Measurements from ENCODE around the gene RNU11. TPM values are rescaled to one million over a fixed set of nuclear protein-coding genes. Genes with fewer than 3 reads are reported as not detected.

Gene RNU11
- total and polyA plus RNA-seq, 2 experiments from 2014 or later: not detected

- no peak overlapping the region for H3K27ac ChIP-seq (ENCODE audit: low read depth)
Observed at GRCh38 chr1:28631713-28632112, 16.7 kb upstream of the RNU11 start.

More at GRCh38 chr1:28631713-28632112, 16.7 kb upstream of the RNU11 start:
- no peaks in the 10 kb centered on the region for H3K4me1 ChIP-seq (ENCODE audit: insufficient read depth)
- no peaks in the 10 kb centered on the region for H4K20me1 ChIP-seq (replicated peaks; ENCODE audit: insufficient read depth)
- H3K27me3 ChIP-seq (ENCODE audit: insufficient read depth): no peaks in the 10 kb centered on the region
- ATAC-seq (no peak), DNase-seq (ENCODE audit: low spot score) (no peak)
- H3K9me2 ChIP-seq (ENCODE audit: insufficient read depth): no peaks in the 10 kb centered on the region
- no peak overlapping the region for H3K4me2 ChIP-seq
- TF ChIP-seq EZH2phosphoT487 (IDR thresholded peaks at IDR 0.05; ENCODE audit: unreplicated experiment) (no peak), ZNF114 (CRISPR knock-in tag; IDR thresholded peaks at IDR 0.05) (no peak)
- TF ChIP-seq, protein P1, sequence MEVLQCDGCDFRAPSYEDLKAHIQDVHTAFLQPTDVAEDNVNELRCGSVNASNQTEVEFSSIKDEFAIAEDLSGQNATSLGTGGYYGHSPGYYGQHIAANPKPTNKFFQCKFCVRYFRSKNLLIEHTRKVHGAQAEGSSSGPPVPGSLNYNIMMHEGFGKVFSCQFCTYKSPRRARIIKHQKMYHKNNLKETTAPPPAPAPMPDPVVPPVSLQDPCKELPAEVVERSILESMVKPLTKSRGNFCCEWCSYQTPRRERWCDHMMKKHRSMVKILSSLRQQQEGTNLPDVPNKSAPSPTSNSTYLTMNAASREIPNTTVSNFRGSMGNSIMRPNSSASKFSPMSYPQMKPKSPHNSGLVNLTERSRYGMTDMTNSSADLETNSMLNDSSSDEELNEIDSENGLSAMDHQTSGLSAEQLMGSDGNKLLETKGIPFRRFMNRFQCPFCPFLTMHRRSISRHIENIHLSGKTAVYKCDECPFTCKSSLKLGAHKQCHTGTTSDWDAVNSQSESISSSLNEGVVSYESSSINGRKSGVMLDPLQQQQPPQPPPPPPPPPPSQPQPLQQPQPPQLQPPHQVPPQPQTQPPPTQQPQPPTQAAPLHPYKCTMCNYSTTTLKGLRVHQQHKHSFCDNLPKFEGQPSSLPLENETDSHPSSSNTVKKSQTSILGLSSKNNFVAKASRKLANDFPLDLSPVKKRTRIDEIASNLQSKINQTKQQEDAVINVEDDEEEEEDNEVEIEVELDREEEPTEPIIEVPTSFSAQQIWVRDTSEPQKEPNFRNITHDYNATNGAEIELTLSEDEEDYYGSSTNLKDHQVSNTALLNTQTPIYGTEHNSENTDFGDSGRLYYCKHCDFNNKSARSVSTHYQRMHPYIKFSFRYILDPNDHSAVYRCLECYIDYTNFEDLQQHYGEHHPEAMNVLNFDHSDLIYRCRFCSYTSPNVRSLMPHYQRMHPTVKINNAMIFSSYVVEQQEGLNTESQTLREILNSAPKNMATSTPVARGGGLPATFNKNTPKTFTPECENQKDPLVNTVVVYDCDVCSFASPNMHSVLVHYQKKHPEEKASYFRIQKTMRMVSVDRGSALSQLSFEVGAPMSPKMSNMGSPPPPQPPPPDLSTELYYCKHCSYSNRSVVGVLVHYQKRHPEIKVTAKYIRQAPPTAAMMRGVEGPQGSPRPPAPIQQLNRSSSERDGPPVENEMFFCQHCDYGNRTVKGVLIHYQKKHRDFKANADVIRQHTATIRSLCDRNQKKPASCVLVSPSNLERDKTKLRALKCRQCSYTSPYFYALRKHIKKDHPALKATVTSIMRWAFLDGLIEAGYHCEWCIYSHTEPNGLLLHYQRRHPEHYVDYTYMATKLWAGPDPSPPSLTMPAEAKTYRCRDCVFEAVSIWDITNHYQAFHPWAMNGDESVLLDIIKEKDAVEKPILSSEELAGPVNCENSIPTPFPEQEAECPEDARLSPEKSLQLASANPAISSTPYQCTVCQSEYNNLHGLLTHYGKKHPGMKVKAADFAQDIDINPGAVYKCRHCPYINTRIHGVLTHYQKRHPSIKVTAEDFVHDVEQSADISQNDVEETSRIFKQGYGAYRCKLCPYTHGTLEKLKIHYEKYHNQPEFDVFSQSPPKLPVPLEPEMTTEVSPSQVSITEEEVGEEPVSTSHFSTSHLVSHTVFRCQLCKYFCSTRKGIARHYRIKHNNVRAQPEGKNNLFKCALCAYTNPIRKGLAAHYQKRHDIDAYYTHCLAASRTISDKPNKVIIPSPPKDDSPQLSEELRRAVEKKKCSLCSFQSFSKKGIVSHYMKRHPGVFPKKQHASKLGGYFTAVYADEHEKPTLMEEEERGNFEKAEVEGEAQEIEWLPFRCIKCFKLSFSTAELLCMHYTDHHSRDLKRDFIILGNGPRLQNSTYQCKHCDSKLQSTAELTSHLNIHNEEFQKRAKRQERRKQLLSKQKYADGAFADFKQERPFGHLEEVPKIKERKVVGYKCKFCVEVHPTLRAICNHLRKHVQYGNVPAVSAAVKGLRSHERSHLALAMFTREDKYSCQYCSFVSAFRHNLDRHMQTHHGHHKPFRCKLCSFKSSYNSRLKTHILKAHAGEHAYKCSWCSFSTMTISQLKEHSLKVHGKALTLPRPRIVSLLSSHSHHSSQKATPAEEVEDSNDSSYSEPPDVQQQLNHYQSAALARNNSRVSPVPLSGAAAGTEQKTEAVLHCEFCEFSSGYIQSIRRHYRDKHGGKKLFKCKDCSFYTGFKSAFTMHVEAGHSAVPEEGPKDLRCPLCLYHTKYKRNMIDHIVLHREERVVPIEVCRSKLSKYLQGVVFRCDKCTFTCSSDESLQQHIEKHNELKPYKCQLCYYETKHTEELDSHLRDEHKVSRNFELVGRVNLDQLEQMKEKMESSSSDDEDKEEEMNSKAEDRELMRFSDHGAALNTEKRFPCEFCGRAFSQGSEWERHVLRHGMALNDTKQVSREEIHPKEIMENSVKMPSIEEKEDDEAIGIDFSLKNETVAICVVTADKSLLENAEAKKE (CRISPR knock-in tag; IDR thresholded peaks at IDR 0.05): no peak
- no peaks in the 10 kb centered on the region for H3K36me3 ChIP-seq (ENCODE audit: insufficient read depth)
- Mint-ChIP-seq H3K27ac (no peak overlapping the region), H3K9me3 (no peaks in the 10 kb centered on the region), H3K36me3 (ENCODE audit: low read depth) (peaks cover 9% of the 10 kb centered on the region; the same call in 2 of the 3 replicates), H3K4me1 (no peaks in the 10 kb centered on the region), H3K27me3 (ENCODE audit: insufficient read depth, low read depth, poor library complexity) (no peaks in the 10 kb centered on the region), H3K4me3 (no peak overlapping the region)
- H2AFZ ChIP-seq: no peak overlapping the region
- H3K79me2 ChIP-seq (replicated peaks; ENCODE audit: insufficient read depth): no peaks in the 10 kb centered on the region
- no peak overlapping the region for H3K4me3 ChIP-seq
- H3F3A ChIP-seq (replicated peaks; ENCODE audit: low read depth): no peaks in the 10 kb centered on the region

Data from GM23338 (cell line).